Mucosa of descending colon (tissue), 3 donors: ENCODE measurements around the gene PRELID1. TPM values are rescaled to one million over a fixed set of nuclear protein-coding genes. Genes with fewer than 3 reads are reported as not detected.
A peak's percentile ranks its signal among the peaks of the same experiment; 100 is the strongest.
"Not testable (repeated sequence)": the region's sequence is repeated elsewhere in the genome, so short reads cannot be mapped to it uniquely, and the experiment has no call there.

ENCODE experiments used
- ATAC-seq: fragments of 200-7000 bp; cut with Tn5 transposase; one replicate; pipeline ENCODE4 v1.9.1; 2020; ENCODE audit warnings: mild to moderate bottlenecking, moderate library complexity
- DNase-seq, 3 donors: peaks; one replicate each; pipeline ENCODE4 v3.0.0-alpha.2; 2020
- H3K36me3 ChIP-seq: fragments of 200-600 bp; one replicate; pipeline ENCODE4 v1.8.0; 2021; ENCODE audit warnings: low read depth, mild to moderate bottlenecking
- H3K4me1 ChIP-seq: fragments of 200-600 bp; one replicate; pipeline ENCODE4 v1.8.0; 2021; ENCODE audit warnings: low read depth, mild to moderate bottlenecking
- H3K4me3 ChIP-seq: fragments of 200-600 bp; one replicate; pipeline ENCODE4 v1.8.0; 2021; ENCODE audit warnings: mild to moderate bottlenecking
- H3K9me3 ChIP-seq: fragments of 200-600 bp; one replicate; pipeline ENCODE4 v1.8.0; 2021; ENCODE audit warnings: mild to moderate bottlenecking
- intact Hi-C, 2 donors: fragments of 100-400 bp; cut with DNase I in 1 of 2; cut with micrococcal nuclease in 1 of 2; formaldehyde crosslinking; loops; one replicate each; pipeline versions ENCODE4 v1.11.0 to v1.11.1; 2022; cut with DNase I, micrococcal nuclease
- total RNA-seq, 3 donors: library from RNA; stranded (reverse); fragmentation: NEBNext Ultra II Directional in 2 of 3; extraction: Animal tissue kit (Norgen Biotek cat#: 25700) in 2 of 3; gene quantifications; one replicate each; pipeline versions ENCODE4 v1.2.1 to v1.2.4, GENCODE V29; 2021 to 2023
- TF ChIP-seq, protein P1 (sequence below): fragments of 200-600 bp; IDR thresholded peaks from one replicate; pipeline ENCODE4 v1.8.0; 2022; ENCODE audit warnings: antibody characterized with exemption, mild to moderate bottlenecking
- donor health status: DM: no; HTN: no; CAD: no; lungs with moderate emphysema.
- donor health status: DM: no; HTN: no; CAD: no.
- donor health status: DM: no; HTN: yes; CAD: no.

The PRELID1 gene
- total RNA-seq, 3 donors from 2014 or later = 149 to 277 (median 171) TPM

DNA sequence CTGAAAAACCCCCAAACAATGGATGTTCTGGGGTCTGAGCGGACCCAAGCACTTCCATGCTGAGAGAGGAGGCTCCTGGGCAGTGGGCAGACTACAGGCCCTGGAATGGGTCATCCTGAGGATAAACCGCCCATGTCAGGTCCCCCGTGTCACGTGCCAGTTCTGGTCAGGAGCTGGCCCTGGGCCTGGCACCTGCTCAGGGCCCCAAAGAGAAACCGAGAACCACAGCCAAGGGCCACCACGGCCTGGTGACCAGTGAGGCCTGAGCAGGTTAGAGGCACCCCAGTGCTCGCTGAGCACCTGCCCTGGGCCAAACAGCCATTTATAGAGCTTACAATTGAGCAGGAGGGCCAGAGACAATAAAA lies 32.1 kb downstream of the PRELID1 start:
- intact Hi-C loops = no loop called here
- peak in 1 of 3 donors; percentile 18 for DNase-seq
- H3K9me3 ChIP-seq = no peaks in the 10 kb centered on the region
- H3K4me1 ChIP-seq = no peaks in the 10 kb centered on the region
- H3K36me3 ChIP-seq = peaks cover 8% of the 10 kb centered on the region
- TF ChIP-seq, protein P1, sequence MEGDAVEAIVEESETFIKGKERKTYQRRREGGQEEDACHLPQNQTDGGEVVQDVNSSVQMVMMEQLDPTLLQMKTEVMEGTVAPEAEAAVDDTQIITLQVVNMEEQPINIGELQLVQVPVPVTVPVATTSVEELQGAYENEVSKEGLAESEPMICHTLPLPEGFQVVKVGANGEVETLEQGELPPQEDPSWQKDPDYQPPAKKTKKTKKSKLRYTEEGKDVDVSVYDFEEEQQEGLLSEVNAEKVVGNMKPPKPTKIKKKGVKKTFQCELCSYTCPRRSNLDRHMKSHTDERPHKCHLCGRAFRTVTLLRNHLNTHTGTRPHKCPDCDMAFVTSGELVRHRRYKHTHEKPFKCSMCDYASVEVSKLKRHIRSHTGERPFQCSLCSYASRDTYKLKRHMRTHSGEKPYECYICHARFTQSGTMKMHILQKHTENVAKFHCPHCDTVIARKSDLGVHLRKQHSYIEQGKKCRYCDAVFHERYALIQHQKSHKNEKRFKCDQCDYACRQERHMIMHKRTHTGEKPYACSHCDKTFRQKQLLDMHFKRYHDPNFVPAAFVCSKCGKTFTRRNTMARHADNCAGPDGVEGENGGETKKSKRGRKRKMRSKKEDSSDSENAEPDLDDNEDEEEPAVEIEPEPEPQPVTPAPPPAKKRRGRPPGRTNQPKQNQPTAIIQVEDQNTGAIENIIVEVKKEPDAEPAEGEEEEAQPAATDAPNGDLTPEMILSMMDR = no peak
- H3K4me3 ChIP-seq = no peak overlapping the region
- no peak for ATAC-seq

DNA sequence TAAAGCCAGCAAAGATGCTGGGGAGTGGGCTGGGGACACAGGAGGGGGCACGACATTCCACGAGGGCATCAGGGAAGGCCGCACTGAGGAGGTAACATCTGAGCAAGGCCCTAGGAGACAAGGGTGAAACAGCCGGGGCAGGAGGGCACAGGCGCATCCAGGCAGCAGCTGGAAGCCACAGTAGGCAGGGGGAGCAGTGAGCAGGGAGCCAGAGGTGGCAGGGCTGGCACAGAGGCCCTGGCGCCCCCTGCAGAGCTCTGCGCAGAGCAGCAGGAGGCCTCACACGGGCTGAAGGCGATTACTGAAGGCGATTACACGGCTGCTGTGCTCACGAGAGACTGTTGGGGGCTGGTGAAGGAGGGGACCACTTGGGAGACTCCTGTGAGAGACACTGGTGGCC lies 32.5 kb downstream of the PRELID1 start:
- H3K36me3 ChIP-seq = peaks cover 8% of the 10 kb centered on the region
- intact Hi-C loops = no loop called here
- peak in 1 of 3 donors; percentile 40 for DNase-seq
- no peaks in the 10 kb centered on the region for H3K9me3 ChIP-seq
- TF ChIP-seq, protein P1 = no peak
- H3K4me1 ChIP-seq = no peaks in the 10 kb centered on the region
- H3K4me3 ChIP-seq = no peak overlapping the region
- ATAC-seq = peak; percentile 69

DNA sequence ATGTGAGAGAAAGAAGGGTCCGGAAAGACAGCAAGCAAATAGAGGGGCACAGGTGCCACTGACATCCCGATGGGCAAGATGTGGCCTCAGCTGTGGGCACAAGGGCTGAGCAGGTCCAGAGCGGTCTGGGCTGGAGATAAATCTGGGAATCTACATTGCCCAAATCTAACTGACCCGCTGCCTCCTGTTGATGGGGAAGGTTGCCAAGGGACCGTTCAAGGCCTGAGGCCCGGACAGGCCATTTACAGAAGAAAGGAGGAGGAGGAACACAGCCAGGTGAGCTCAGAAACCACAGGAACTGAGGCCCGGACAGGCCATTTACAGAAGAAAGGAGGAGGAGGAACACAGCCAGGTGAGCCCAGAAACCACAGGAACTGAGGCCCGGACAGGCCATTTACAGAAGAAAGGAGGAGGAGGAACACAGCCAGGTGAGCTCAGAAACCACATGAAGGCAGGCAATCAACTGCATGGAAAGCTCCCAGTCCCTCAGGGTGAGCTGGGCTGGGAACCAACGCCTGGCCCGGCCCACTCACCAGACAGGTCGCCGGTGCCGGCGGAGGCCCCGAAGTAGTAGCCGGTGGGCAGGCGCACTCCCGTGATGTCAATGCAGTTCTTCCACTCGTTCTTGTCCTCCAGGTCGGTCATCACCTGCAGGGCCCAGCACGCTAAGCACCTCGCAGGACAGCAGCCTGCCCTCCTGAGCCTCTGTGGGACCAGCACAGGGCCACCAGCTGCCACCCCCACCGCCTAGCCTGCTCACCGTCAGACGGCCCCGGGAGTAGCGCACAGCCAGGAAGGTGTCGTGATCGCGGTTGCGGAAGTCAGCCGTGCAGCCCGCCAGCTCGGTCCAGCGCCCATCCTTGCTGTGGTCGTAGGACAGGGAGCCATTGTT lies 33.2 kb downstream of the PRELID1 start:
- Histone ChIP-seq H3K9me3 (no peaks in the 10 kb centered on the region), H3K36me3 (peaks cover 8% of the 10 kb centered on the region), H3K4me3 (no peak overlapping the region), H3K4me1 (no peaks in the 10 kb centered on the region)
- TF ChIP-seq, protein P1 = no peak
- intact Hi-C loops = no loop called here
- ATAC-seq = no peak
- peak in 1 of 3 donors; percentile 26 for DNase-seq

DNA sequence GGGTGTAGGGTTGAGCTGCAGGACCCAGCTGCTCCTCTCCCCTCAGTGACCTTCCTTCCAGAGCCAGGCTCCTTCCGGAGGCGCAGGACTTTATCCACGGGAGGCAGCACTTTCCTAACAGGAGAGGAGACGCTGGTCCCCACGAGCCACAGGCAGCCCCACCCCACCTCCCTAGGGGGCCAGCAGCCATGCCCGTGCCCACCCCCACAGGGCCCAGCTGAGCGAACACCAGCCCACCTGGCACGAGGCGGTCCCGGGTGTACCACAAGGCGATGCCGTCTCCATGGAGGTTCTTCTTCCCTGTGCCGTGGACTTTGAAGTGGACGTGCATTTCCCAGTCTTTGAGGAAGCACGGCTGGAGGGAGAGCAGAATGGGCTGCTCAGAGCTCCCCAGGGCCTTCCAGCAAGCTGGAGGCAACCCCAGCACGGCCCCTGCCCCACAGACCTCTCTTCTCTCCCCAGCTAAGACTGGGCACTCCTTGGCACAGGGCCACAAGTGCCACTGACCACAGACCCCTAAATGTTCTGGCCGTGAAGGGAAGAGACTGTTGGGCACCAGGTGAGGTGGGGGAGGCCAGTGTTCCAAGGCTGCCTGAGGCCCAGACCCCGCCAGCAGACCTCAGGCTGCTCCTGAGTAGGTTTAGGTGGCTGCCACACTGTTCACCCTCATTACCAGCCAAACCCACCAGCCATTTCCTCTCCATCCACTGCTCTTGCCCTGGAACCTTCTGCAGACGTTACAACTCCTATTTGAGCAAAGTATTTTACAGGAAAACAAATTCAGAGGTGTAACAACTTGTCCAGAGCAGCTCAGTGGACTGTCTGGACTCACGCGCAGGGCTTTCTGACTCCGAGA lies 34.9 kb downstream of the PRELID1 start:
- peak in 1 of 3 donors; percentile 18 for DNase-seq
- Histone ChIP-seq H3K36me3 (peaks cover 8% of the 10 kb centered on the region), H3K4me1 (no peaks in the 10 kb centered on the region), H3K9me3 (no peaks in the 10 kb centered on the region), H3K4me3 (no peak overlapping the region)
- ATAC-seq = no peak
- TF ChIP-seq, protein P1 = no peak
- intact Hi-C loops = no loop called here

DNA sequence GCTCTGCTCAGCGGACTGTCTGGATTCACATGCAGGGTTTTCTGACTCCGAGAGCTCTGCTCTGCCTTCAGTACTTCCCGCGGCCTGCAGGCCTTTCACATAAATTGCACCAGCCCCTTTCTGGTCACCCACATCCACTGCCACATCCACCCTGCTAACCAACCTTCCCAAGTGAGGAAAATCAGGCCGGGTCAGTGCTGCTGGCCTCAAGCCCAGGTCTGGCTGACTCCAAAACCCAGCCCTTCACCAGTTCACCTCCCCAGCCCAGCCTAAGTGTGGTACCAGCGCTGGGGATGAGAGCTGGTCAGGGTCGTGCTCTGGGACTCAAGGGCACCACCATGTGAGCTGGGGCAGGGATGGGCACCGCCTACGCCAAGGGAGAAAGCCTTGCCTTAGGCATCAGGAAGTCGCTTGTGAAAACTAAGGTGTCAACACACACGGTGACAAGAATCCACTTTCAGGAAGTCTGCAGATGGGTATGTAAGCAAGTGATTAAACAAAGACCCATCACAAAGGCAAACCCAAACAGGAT lies 35.6 kb downstream of the PRELID1 start:
- peaks cover 8% of the 10 kb centered on the region for H3K36me3 ChIP-seq
- ATAC-seq = peak; percentile 30

DNA sequence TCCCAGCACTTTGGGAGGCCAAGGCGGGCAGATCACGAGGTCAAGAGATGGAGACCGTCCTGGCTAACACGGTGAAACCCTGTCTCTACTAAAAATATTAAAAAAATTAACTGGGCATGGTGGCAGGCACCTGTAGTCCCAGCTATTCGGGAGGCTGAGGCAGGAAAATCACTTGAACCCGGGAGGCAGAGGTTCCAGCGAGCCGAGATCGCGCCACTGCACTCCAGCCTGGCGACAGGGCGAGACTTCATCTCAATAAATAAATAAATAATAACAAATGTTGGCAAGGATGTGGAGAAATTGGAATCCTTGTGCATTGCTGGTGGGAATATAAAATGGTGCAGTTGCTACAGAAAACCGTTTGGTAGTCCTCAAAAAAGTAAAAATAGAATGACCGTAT lies 39.4 kb downstream of the PRELID1 start:
- H3K4me3 ChIP-seq, H3K9me3 ChIP-seq, ATAC-seq, intact Hi-C loops, H3K36me3 ChIP-seq, H3K4me1 ChIP-seq: not testable (repeated sequence)
- DNase-seq = peak in 1 of 3 donors; percentile 4

More for the DNA sequence above, 35.6 kb downstream of the PRELID1 start:
- no peak overlapping the region for H3K4me3 ChIP-seq
- TF ChIP-seq, protein P1 = no peak
- DNase-seq = peak in 1 of 3 donors; percentile 7
- no peaks in the 10 kb centered on the region for H3K4me1 ChIP-seq
- no peaks in the 10 kb centered on the region for H3K9me3 ChIP-seq
- intact Hi-C loops = no loop called here
